ENCODE measurements around the gene PIK3CD. TPM values are rescaled to one million over a fixed set of nuclear protein-coding genes. Genes with fewer than 3 reads are reported as not detected.

Gene PIK3CD
- total and polyA plus RNA-seq, 2 donors (not counting 3 experiments of a cell fraction or from before 2014, with no cell fraction given) = 3.5 to 5.2 TPM

DNA sequence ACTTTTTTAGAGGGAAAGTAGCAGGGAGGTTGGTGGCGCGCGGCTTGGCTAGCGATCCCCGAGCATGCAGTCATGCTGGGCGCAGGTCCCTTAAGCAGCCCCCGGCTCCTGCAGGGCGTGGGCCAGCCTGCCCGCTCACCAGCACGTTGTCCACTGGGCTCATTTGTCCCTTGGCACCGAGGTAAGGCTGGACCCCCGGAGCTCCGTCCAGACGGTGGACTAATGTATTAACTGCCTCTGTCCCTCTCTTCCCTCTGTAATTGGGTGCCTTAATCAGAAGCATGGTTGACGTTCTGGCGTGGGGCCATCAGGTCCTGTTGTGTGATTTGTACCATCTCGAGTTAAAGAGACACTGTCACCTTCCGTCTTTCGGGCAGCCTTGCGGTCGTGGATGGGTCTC, 45.1 kb upstream of the PIK3CD start:
- Histone ChIP-seq H4K20me1 (replicated peaks; ENCODE audit: control insufficient read depth, extremely low read depth, insufficient read depth, low read length) (no peaks in the 10 kb centered on the region), H3K4me3 (replicated peaks in 1 of 3; ENCODE audit: insufficient read depth in 1 of 3, low read depth in 1 of 3, low read length in 3 of 3) (no peak overlapping the region), H3K4me1 (ENCODE audit: control insufficient read depth, extremely low read depth, insufficient read depth, low read length) (no peaks in the 10 kb centered on the region), H2AFZ (ENCODE audit: low read depth, low read length) (no peak overlapping the region), H3K9me1 (replicated peaks; ENCODE audit: control insufficient read depth, extremely low read depth, insufficient read depth, low read length) (no peaks in the 10 kb centered on the region), H3K79me2 (ENCODE audit: control insufficient read depth, insufficient read depth, low read length) (no peaks in the 10 kb centered on the region), H3K4me2 (ENCODE audit: insufficient read depth, low read length) (no peak overlapping the region), H3K36me3 (ENCODE audit: control insufficient read depth in 2 of 2, extremely low read depth in 1 of 2, insufficient read depth in 2 of 2, low read length in 2 of 2) (peaks cover 0 to 22% of the 10 kb centered on the region in 2 experiments), H3K9me3 (replicated peaks; ENCODE audit: control insufficient read depth, insufficient read depth, low read length) (no peaks in the 10 kb centered on the region), H3K27ac (ENCODE audit: insufficient read depth, low read depth, low read length) (no peak overlapping the region), H3K9ac (replicated peaks; ENCODE audit: extremely low read depth, insufficient read depth, low read length) (no peak overlapping the region), H3K27me3 (ENCODE audit: control insufficient read depth in 2 of 2, insufficient read depth in 2 of 2, low read length in 2 of 2) (no peaks in the 10 kb centered on the region)
- dilution Hi-C loops (cut with MboI; ENCODE audit: extremely low pct_ligation_motif_present, low sequenced_read_pairs) (no loop called here), intact Hi-C loops (cut with micrococcal nuclease) (no loop called here)
- ChIA-PET POLR2A (no interaction called here), CTCF (no interaction called here)
- DNase-seq (ENCODE audit: low read depth, low spot score) (no peak), FAIRE-seq (no peak)
- no TSS peak for BruUV-seq (replicated peaks)
- TF ChIP-seq EZH2 (IDR thresholded peaks at IDR 0.05; ENCODE audit: borderline replicate concordance, low read depth, low read length, severe bottlenecking) (no peak), FOS (IDR thresholded peaks at IDR 0.05; ENCODE audit: borderline replicate concordance, insufficient read depth, low read length) (no peak), GATA2 (IDR thresholded peaks at IDR 0.05; ENCODE audit: insufficient read depth, insufficient read length, low read depth, low read length) (no peak), JUN (IDR thresholded peaks at IDR 0.05; ENCODE audit: borderline replicate concordance, insufficient read depth, insufficient read length, low read depth) (no peak), POLR2AphosphoS5 (IDR thresholded peaks at IDR 0.05; ENCODE audit: insufficient read depth, low read depth, low read length) (no peak), MYC (IDR thresholded peaks at IDR 0.05; ENCODE audit: low read depth, low read length) (no peak), POLR2A (IDR thresholded peaks at IDR 0.05; ENCODE audit: low read depth, low read length) (no peak)
- TF ChIP-seq, protein P1, sequence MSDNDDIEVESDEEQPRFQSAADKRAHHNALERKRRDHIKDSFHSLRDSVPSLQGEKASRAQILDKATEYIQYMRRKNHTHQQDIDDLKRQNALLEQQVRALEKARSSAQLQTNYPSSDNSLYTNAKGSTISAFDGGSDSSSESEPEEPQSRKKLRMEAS (IDR thresholded peaks at IDR 0.05; ENCODE audit: insufficient read depth, insufficient read length) = no peak
- TF ChIP-seq, protein P2, sequence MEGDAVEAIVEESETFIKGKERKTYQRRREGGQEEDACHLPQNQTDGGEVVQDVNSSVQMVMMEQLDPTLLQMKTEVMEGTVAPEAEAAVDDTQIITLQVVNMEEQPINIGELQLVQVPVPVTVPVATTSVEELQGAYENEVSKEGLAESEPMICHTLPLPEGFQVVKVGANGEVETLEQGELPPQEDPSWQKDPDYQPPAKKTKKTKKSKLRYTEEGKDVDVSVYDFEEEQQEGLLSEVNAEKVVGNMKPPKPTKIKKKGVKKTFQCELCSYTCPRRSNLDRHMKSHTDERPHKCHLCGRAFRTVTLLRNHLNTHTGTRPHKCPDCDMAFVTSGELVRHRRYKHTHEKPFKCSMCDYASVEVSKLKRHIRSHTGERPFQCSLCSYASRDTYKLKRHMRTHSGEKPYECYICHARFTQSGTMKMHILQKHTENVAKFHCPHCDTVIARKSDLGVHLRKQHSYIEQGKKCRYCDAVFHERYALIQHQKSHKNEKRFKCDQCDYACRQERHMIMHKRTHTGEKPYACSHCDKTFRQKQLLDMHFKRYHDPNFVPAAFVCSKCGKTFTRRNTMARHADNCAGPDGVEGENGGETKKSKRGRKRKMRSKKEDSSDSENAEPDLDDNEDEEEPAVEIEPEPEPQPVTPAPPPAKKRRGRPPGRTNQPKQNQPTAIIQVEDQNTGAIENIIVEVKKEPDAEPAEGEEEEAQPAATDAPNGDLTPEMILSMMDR (IDR thresholded peaks at IDR 0.05; ENCODE audit: extremely low read depth in 1 of 2, insufficient read depth in 1 of 2, low read depth in 1 of 2, low read length in 2 of 2) = no peak
